IMR-90 (cell line): Measurements from ENCODE around the gene NTM. TPM values are rescaled to one million over a fixed set of nuclear protein-coding genes. Genes with fewer than 3 reads are reported as not detected.

Experiments used
- ATAC-seq: fragments of 200-7000 bp; cut with Tn5 transposase; 2 replicates; pipeline ENCODE4 v1.9.1; 2020; ENCODE audit warnings: low read depth, mild to moderate bottlenecking, moderate library complexity
- BruUV-seq: library from RNA; stranded (reverse); fragments of 400-500 nt; replicated peaks from 2 replicates; lab custom pipeline; 2021; lab: Mats Ljungman, UMichigan
- CTCF ChIA-PET: fragments of 300-600 bp; formaldehyde crosslinking; extraction: SDS; loops from one replicate; lab custom pipeline; 2021; ENCODE audit warnings: antibody characterized with exemption; lab: Yijun Ruan, JAX
- POLR2A ChIA-PET: fragments of 300-600 bp; sonication (Branson Sonifier 250); formaldehyde crosslinking; loops from one replicate; lab custom pipeline; 2022; ENCODE audit warnings: antibody characterized with exemption; ENCODE audit not compliant: unreplicated experiment; lab: Charles Lee
- DNase-seq: peaks from one replicate; pipeline ENCODE4 v3.0.0; 2013
- H2AFZ ChIP-seq: replicated peaks from 2 replicates; pipeline ENCODE3; 2013; ENCODE audit warnings: low read length, mild to moderate bottlenecking; ENCODE audit not compliant: poor library complexity
- H2AK5ac ChIP-seq: 2 replicates; pipeline ENCODE4 v1.6.1; 2013; ENCODE audit warnings: low read depth, low read length, inconsistent platforms
- H2AK9ac ChIP-seq: replicated peaks from 2 replicates; pipeline ENCODE3; 2013; ENCODE audit warnings: mild to moderate bottlenecking, low read depth, low read length, moderate library complexity; ENCODE audit not compliant: poor library complexity
- H2BK120ac ChIP-seq: 2 replicates; pipeline ENCODE4 v1.6.1; 2013; ENCODE audit warnings: low read depth, low read length, inconsistent platforms
- H2BK15ac ChIP-seq: 3 replicates; pipeline ENCODE4 v1.6.1; 2013; ENCODE audit warnings: low read depth, low read length, inconsistent platforms
- H2BK20ac ChIP-seq: 2 replicates; pipeline ENCODE4 v1.6.1; 2013; ENCODE audit warnings: low read depth, mild to moderate bottlenecking, inconsistent platforms, low read length, moderate library complexity
- H2BK5ac ChIP-seq: 2 replicates; pipeline ENCODE4 v1.6.1; 2013; ENCODE audit warnings: mild to moderate bottlenecking, low read depth, low read length, inconsistent platforms; ENCODE audit not compliant: poor library complexity, severe bottlenecking
- H3K14ac ChIP-seq: replicated peaks from 2 replicates; pipeline ENCODE4 v1.6.1; 2013; ENCODE audit warnings: low read depth, low read length, inconsistent platforms
- H3K18ac ChIP-seq: 2 replicates; pipeline ENCODE4 v1.6.1; 2013; ENCODE audit warnings: low read depth, low read length, control low read depth
- H3K23ac ChIP-seq: 2 replicates; pipeline ENCODE4 v1.6.1; 2013; ENCODE audit warnings: low read depth, low read length, inconsistent platforms
- H3K27ac ChIP-seq: 2 replicates; pipeline ENCODE4 v1.5.1; 2013; ENCODE audit warnings: mild to moderate bottlenecking, control low read depth, low read length; ENCODE audit not compliant: insufficient read depth
- H3K27me3 ChIP-seq: 2 replicates; pipeline ENCODE4 v1.6.1; 2013; ENCODE audit warnings: low read length; ENCODE audit not compliant: control insufficient read depth, insufficient read depth
- H3K36me3 ChIP-seq: 2 replicates; pipeline ENCODE4 v1.6.1; 2013; ENCODE audit warnings: low read length, mixed read lengths; ENCODE audit not compliant: control insufficient read depth, insufficient read depth
- H3K4ac ChIP-seq: 2 replicates; pipeline ENCODE4 v1.6.1; 2013; ENCODE audit warnings: low read depth, low read length, inconsistent platforms
- H3K4me1 ChIP-seq: 2 replicates; pipeline ENCODE4 v1.6.1; 2013; ENCODE audit warnings: low read length, mixed read lengths; ENCODE audit not compliant: control insufficient read depth, insufficient read depth
- H3K4me2 ChIP-seq: 2 replicates; pipeline ENCODE4 v1.6.1; 2013; ENCODE audit warnings: low read depth, mild to moderate bottlenecking, control low read depth, low read length, moderate library complexity
- H3K4me3 ChIP-seq: 2 replicates; pipeline ENCODE4 v1.5.1; 2013; ENCODE audit warnings: low read depth, mild to moderate bottlenecking, control low read depth, low read length, moderate library complexity; ENCODE audit not compliant: insufficient read depth
- H3K56ac ChIP-seq: 2 replicates; pipeline ENCODE4 v1.6.1; 2013; ENCODE audit warnings: low read length, inconsistent platforms; ENCODE audit not compliant: insufficient read depth; ENCODE audit errors: extremely low read depth
- H3K79me1 ChIP-seq, 2 experiments: 2 replicates each; pipeline ENCODE4 v1.6.1; 2013; ENCODE audit warnings: low read length in 2 of 2, inconsistent platforms in 1 of 2, low read depth in 1 of 2
- H3K9ac ChIP-seq: 2 replicates; pipeline ENCODE4 v1.6.1; 2013; ENCODE audit warnings: low read depth, low read length, control low read depth
- H3K9me1 ChIP-seq: 2 replicates; pipeline ENCODE4 v1.6.1; 2013; ENCODE audit warnings: low read length, inconsistent platforms; ENCODE audit not compliant: insufficient read depth
- H3K9me3 ChIP-seq: 2 replicates; pipeline ENCODE4 v1.6.1; 2013; ENCODE audit warnings: low read length; ENCODE audit not compliant: control insufficient read depth, insufficient read depth
- H4K20me1 ChIP-seq: 2 replicates; pipeline ENCODE4 v1.6.1; 2013; ENCODE audit warnings: low read length, inconsistent platforms; ENCODE audit not compliant: insufficient read depth
- H4K5ac ChIP-seq: 2 replicates; pipeline ENCODE4 v1.6.1; 2013; ENCODE audit warnings: mild to moderate bottlenecking, low read depth, low read length, control low read depth
- H4K8ac ChIP-seq, 2 experiments: 2 replicates each; pipeline ENCODE4 v1.6.1; 2013; ENCODE audit warnings: low read depth in 2 of 2, low read length in 2 of 2, control low read depth in 1 of 2, inconsistent platforms in 1 of 2
- H4K91ac ChIP-seq: 2 replicates; pipeline ENCODE4 v1.6.1; 2013; ENCODE audit warnings: low read depth, low read length, inconsistent platforms; ENCODE audit not compliant: insufficient read depth
- BHLHE40 ChIP-seq: fragments of 150-350 bp; IDR thresholded peaks from 2 replicates; pipeline ENCODE4 v1.6.1; 2016; ENCODE audit warnings: mild to moderate bottlenecking, low read depth, low read length
- CEBPB ChIP-seq: IDR thresholded peaks from 2 replicates; pipeline ENCODE4 v1.6.1; 2012; ENCODE audit warnings: low read depth, low read length, improper control_type of control experiment
- CHD1 ChIP-seq: IDR thresholded peaks from 2 replicates; pipeline ENCODE4 v1.6.1; 2012; ENCODE audit warnings: low read depth, low read length, improper control_type of control experiment
- CTCF ChIP-seq: conservative IDR thresholded peaks from 2 replicates; pipeline ENCODE4 v1.5.1; 2012; ENCODE audit warnings: mild to moderate bottlenecking, low read depth, low read length, improper control_type of control experiment
- ELK1 ChIP-seq: fragments of 150-350 bp; IDR thresholded peaks from 2 replicates; pipeline ENCODE4 v1.6.1; 2016; ENCODE audit warnings: low read depth, mild to moderate bottlenecking, low read length, moderate library complexity, borderline replicate concordance
- FOS ChIP-seq: fragments of 150-350 bp; IDR thresholded peaks from 2 replicates; pipeline ENCODE4 v1.6.1; 2016; ENCODE audit warnings: low read depth, low read length
- MAFK ChIP-seq: IDR thresholded peaks from 2 replicates; pipeline ENCODE4 v1.6.1; 2012; ENCODE audit warnings: low read depth, low read length, improper control_type of control experiment
- MAZ ChIP-seq: IDR thresholded peaks from 2 replicates; pipeline ENCODE4 v1.6.1; 2012; ENCODE audit warnings: low read depth, mild to moderate bottlenecking, low read length, improper control_type of control experiment, moderate library complexity, borderline replicate concordance
- NFE2L2 ChIP-seq: fragments of 150-350 bp; IDR thresholded peaks from 2 replicates; pipeline ENCODE4 v1.6.1; 2016; ENCODE audit warnings: low read depth, mild to moderate bottlenecking, low read length
- POLR2A ChIP-seq: IDR thresholded peaks from 2 replicates; pipeline ENCODE4 v1.6.1; 2012; ENCODE audit warnings: mild to moderate bottlenecking, low read depth, low read length
- RAD21 ChIP-seq: IDR thresholded peaks from 2 replicates; pipeline ENCODE4 v1.6.1; 2012; ENCODE audit warnings: low read length, improper control_type of control experiment
- RCOR1 ChIP-seq: IDR thresholded peaks from 2 replicates; pipeline ENCODE4 v1.6.1; 2012; ENCODE audit warnings: mild to moderate bottlenecking, low read length, improper control_type of control experiment; ENCODE audit not compliant: insufficient replicate concordance
- RFX5 ChIP-seq: IDR thresholded peaks from 2 replicates; pipeline ENCODE4 v1.8.0; 2012; ENCODE audit warnings: low read depth, mild to moderate bottlenecking, low read length, moderate library complexity
- SMC3 ChIP-seq: fragments of 150-350 bp; IDR thresholded peaks from 2 replicates; pipeline ENCODE4 v1.6.1; 2016; ENCODE audit warnings: low read depth, mild to moderate bottlenecking, antibody characterized with exemption, low read length, moderate library complexity
- USF2 ChIP-seq: fragments of 150-350 bp; IDR thresholded peaks from 2 replicates; pipeline ENCODE4 v1.6.1; 2017; ENCODE audit warnings: mild to moderate bottlenecking, antibody characterized with exemption, low read length, low read depth
- WGBS, 2 experiments: methylation state at CpG; one replicate each; pipeline versions ENCODE4 v1.1.5 to v1.1.7; 2013; ENCODE audit warnings: missing lambda C conversion rate in 2 of 2; ENCODE audit not compliant: insufficient read length in 1 of 2; ENCODE audit errors: extremely low coverage in 2 of 2; 5-methylcytosine and 5-hydroxymethylcytosine counted together
- dilution Hi-C: fragments of 300-500 bp; cut with HindIII; formaldehyde crosslinking; loops from one replicate; pipeline ENCODE4 v1.14.3; 2018; ENCODE audit warnings: low sequenced_read_pairs; ENCODE audit not compliant: unreplicated experiment
- in situ Hi-C: fragments of 300-500 bp; cut with MboI; formaldehyde crosslinking; loops from 3 replicates; pipeline ENCODE4 v1.14.3; 2019; ENCODE audit warnings: low sequenced_read_pairs, inconsistent platforms, mixed read lengths
- intact Hi-C: fragments of 100-400 bp; cut with micrococcal nuclease; formaldehyde crosslinking; loops from 2 replicates; pipeline ENCODE4 v1.10.0; 2022
- polyA plus RNA-seq, 3 experiments: library from polyadenylated mRNA; depleted of rRNA; stranded (reverse); fragments of >200 nt; gene quantifications; 2 replicates each; pipeline ENCODE4 v1.2.3, GENCODE V29; 2012; ENCODE audit warnings: low replicate concordance in 1 of 3
- total RNA-seq: library from RNA; depleted of rRNA; stranded (reverse); fragments of >200 nt; gene quantifications from 2 replicates; pipeline ENCODE4 v1.2.3, GENCODE V29; 2012

Gene NTM
- total and polyA plus RNA-seq, 2 of the 4 experiments (the other 2 are of a cell fraction) = 19.5 to 25.5 TPM

- no peak overlapping the region for H4K5ac ChIP-seq
- H3K4me3 ChIP-seq = no peak overlapping the region
- no peaks in the 10 kb centered on the region for H4K20me1 ChIP-seq
- H3K14ac ChIP-seq = no peak overlapping the region
- H3K23ac ChIP-seq = no peak overlapping the region
- dilution Hi-C loops (no loop called here), intact Hi-C loops (no loop called here), in situ Hi-C loops (no loop called here)
- POLR2A ChIA-PET = no interaction called here
- H2BK120ac ChIP-seq = no peak overlapping the region
- no CpG with 5 or more reads among the region's 3 CpGs for WGBS, 2 experiments
- H3K9me1 ChIP-seq = peaks cover 4% of the 10 kb centered on the region
- H4K91ac ChIP-seq = no peak overlapping the region
- H2AK9ac ChIP-seq = no peak overlapping the region
- no peak overlapping the region for H3K4ac ChIP-seq
- peak; percentile 27 for ATAC-seq
- H3K27ac ChIP-seq = no peak overlapping the region
- no peak overlapping the region for H3K18ac ChIP-seq
- DNase-seq = peak; percentile 55
- H3K27me3 ChIP-seq = no peaks in the 10 kb centered on the region
- H2AFZ ChIP-seq = no peak overlapping the region
- no peak overlapping the region for H2BK5ac ChIP-seq
- H3K4me2 ChIP-seq = no peak overlapping the region
- no peaks in the 10 kb centered on the region for H3K79me1 ChIP-seq
- BruUV-seq = no TSS peak
- TF ChIP-seq MAZ (no peak), RFX5 (no peak), RAD21 (no peak), NFE2L2 (no peak), CTCF (no peak), CHD1 (no peak), CEBPB (no peak), RCOR1 (no peak), BHLHE40 (no peak), ELK1 (no peak), MAFK (no peak), POLR2A (no peak), SMC3 (no peak), FOS (no peak), USF2 (no peak)
- H3K56ac ChIP-seq = no peak overlapping the region
- H2BK15ac ChIP-seq = no peak overlapping the region
- H3K9ac ChIP-seq = no peak overlapping the region
- H3K36me3 ChIP-seq = no peaks in the 10 kb centered on the region
- H3K9me3 ChIP-seq = no peaks in the 10 kb centered on the region
- H3K4me1 ChIP-seq = no peaks in the 10 kb centered on the region
- no peak overlapping the region for H2AK5ac ChIP-seq
- no peak overlapping the region for H2BK20ac ChIP-seq
- CTCF ChIA-PET = no interaction called here
- H4K8ac ChIP-seq = no peak overlapping the region
Measured at GRCh38 chr11:132202621-132203020, 832.2 kb downstream of the NTM start.
